Stimulated activated CD8-positive, alpha-beta memory T cell treated with anti-CD3 and anti-CD28 coated beads, Interleukin-15, amount 100 ng/mL, for 1 hour (primary cell): ENCODE data around the gene JCAD.
A peak's percentile ranks its signal among the peaks of the same experiment; 100 is the strongest.
"Not testable (repeated sequence)": the region's sequence is repeated elsewhere in the genome, so short reads cannot be mapped to it uniquely, and the experiment has no call there.

Source experiments
- DNase-seq: peaks from one replicate; pipeline ENCODE4 v3.0.0-alpha.2; 2020; ENCODE audit warnings: low read depth

JCAD gene

DNA sequence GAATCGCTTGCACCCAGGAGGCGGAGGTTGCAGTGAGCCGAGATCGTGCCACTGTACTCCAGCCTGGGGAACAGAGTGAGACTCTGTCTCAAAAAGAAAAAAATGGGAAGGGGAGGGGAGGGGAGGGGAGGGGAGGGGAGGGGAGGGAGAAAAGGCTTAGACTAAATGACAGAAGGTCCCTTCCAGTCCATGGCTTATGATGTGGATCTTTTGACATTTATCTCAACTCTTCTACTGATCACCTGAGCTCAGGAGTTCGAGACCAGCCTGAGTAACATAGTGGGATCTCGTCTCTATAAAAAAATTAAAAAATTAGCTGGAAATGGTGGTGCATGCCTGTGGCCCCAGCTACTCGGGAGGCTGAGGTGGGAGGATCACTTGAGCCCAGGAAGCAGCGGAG, 34.0 kb downstream of the JCAD start:
- not testable (repeated sequence) for DNase-seq

DNA sequence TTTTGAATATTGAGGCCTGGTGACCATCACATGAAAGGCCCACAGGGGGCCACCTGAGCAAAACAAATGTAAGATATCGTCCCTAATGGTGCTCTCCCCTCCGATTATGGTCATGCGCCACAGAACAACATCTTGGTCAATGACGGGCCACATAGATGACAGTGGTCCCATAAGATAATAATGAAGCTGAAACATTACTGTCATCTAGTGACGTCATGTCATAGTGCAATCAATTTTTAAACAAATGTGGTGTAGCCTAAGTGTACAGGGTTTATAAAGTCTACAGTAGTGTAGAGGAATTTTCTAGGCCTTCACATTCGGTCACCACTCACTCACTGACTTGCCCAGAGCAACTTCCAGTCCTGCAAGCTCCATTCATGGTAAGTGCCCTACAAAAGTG, 36.8 kb downstream of the JCAD start:
- DNase-seq, result no peak

DNA sequence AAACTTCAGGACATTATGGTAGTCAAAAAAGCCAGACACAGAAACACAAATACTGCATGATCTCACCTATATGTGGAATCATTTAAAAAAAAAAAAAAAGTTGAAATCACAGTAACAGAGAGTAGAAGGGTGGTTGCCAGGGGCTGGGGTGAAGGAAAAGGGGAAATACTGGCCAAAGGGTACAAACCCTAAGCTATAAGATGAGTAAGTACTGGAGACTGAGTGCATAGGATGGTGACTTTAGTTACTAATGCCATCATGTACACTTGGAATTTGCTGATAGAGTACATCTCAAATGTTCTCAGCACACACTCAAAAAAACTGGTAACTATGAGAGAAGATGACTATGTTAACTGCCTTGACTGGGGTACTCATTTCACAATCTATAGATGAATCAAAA, 39.9 kb downstream of the JCAD start:
- DNase-seq, result no peak

DNA sequence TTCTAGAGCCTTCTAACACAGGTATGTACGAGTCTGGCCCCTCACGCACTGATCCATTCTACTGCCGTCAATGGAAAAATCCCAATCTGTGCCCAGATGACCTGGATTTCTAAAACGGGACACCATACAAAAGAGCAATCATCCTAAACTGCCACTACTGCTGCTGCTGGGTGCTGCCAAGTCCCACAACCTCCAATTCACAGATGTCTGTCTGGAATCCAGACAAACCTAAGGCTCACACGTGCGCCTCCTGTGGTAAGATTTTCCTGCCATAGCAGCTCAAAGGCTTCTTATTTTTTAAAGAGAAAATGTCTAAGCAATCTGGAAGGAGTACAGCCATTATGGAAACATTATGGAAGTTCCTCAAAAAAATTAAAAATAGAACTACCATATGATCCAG, 40.9 kb downstream of the JCAD start:
- no peak for DNase-seq

DNA sequence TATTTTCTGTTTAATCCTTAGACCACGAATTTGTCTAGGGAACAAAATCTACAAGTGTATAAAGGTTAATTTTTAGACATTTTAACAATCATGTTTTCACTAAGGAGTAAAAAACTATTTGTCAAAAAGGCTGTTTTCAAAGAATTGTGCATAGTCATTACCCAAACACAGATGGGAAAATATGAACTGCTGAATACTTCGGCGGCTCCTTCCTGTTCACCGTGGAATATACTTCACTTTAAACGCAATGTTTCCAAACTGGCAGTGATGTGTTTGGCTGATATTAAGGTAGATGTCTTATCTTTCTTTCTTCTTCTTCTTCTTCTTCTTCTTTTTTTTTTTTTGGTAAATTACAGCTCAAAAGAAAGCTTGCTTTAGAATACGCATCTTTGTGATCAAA, 41.4 kb downstream of the JCAD start:
- no peak for DNase-seq

DNA sequence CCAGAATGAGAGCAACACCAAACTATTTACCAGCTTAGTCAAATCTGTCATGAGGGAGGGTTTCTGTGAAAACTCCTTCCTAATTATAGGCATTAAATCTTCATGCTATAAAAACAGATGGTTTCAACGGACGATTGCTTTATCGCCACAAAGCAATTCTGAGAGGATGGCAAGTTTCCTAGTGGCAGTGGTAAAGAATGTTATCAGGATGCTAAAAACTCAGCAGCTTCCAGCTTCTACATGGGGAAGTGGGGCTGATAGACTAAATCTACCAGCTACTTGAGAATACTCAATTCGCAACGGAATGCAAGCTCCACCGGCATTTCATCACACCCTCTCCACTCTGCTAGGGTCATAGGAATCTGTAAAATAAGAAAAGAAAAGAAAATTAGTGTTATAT, 41.8 kb downstream of the JCAD start:
- no peak for DNase-seq

DNA sequence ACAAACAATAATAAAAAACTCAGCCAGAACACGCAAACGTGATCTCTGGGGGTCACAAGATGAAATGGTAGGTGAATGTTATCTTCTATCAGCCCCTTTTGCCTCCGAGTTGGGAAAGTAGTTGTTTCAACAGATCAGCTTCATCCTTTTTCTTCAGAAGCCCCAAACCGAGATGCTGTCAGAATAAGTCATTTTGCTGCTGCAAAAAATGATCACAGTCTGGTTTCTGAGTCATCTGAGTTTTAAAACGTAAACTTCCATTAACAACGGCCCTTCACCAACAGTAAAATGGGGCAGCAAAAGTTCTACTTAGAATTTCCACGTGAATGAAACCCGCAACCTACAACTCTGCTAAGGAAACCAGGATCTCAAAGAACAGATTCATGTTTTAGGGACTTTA, 44.9 kb downstream of the JCAD start:
- DNase-seq, result no peak

DNA sequence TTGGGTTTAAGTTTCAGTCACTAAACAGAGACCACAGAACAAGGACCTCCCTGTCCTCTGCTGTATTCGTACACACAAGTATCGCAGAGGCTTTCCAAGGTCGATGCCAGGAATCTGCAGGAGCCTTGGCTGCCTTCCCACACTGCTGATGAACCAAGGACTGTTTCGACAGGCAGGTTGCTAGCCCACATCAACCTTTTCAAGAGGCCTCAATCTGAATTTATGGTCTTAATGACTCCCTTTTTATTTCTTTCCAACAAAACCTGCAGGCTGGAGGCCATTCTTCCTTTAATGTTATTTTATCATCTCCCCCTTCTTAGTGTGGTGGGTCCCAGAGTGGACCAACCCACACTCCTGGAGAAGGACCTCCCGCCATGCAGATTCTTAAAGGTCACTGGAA, 45.6 kb downstream of the JCAD start:
- no peak for DNase-seq

DNA sequence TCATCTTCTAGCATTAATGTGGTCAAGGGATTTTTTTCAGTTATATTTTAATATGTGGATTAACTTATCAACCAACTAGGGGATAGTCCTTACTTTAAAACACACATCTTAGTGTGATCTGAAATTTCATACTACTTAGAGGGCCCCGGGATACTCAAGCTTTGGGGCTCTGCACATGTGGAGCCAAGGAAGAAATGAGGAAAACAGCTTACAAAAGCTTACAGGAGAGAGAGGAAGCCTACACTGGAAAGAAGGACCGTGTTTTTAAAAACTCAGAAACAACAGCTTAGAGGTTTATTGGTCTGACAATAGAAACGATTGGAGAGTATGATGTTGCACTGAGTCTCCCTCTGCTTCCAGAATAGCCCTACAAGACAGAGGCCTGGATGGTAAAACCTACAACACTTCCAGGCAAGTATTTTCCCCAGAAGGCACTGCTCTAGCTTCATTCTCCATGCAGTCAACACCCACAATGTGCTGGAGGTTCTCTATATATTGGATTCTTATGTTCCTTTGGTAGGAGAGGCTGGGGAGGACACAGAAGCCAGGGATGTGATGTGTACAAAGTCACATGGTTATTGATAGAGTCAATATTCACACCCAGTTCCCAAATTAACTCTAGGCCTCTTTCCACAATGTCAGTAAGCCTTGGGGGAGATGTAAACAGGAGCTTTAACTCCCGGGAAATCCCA, 47.3 kb downstream of the JCAD start:
- DNase-seq, result no peak

DNA sequence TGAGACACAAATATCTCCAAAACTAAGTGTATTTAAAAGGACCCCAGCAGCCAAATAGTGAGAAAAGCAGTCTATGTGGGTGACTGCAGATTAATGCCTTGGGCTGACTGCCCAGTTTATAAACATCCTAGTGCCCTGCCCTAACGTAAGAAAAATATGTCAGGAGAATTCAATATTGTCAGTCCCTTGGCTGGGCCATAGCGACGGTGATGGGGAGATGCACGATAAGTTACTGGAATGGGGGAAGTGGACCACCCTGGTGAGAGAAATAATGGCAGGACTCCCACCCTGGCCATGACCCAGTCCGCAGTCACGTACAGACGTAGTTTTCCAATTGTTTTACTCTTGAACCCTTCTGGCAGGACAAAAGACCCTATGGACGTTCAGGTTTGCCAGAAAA, 48.0 kb downstream of the JCAD start:
- no peak for DNase-seq

DNA sequence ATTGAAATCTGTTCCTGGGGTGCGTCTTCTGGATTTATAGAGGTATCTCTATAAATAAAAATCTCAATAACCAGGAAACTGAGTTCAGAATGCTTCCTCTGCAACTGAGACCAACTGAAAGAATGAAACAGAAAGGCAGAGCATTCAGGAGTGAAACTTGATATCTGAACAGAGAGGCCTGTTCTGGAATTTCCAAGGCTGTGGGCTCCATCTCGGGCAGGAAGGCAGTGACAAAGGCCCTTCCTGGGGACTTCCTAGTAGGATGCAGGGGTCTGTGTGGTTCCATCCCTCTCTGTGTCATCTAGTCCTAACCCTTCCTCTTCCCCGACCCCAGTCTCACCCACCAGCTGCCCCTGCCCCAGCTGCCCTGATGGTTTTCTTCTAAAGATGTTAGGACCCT, 52.0 kb downstream of the JCAD start:
- no peak for DNase-seq

DNA sequence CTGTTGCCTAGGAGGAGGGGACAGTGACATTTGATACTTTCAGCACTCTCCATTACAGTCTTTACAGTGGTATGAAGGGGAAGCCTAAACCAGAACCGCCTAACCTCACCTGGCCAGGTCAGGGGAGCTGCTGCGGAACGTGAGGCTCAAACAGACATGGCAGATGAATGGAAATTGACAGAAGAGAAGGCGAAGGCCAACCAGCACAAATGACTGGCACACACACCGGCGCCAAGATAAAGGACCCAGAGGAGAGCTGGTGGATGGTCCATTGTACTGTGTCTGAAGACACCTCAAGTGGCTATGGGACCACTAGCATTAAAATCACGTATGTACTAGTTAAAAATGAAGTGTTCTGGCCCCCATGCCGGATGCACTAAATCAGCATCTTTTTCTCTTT, 53.0 kb downstream of the JCAD start:
- DNase-seq, result no peak

DNA sequence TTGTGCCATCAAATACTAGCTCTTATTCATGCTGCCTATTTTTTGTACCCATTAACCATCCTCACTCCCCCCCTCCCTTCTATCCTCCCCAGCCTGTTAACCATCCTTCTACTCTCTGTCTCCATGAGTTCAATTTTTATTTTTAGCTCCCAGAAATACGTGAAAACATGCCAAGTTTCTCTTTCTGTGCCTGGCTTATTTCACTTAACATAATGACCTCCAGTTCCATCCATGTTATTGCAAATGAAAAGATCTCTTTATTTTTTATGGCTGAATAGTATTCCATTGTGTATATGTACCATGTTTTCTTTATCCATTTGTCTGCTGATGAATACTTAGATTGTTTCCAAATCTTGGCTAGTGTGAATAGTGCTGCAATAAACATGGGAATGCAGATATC, 54.3 kb downstream of the JCAD start:
- not testable (repeated sequence) for DNase-seq

DNA sequence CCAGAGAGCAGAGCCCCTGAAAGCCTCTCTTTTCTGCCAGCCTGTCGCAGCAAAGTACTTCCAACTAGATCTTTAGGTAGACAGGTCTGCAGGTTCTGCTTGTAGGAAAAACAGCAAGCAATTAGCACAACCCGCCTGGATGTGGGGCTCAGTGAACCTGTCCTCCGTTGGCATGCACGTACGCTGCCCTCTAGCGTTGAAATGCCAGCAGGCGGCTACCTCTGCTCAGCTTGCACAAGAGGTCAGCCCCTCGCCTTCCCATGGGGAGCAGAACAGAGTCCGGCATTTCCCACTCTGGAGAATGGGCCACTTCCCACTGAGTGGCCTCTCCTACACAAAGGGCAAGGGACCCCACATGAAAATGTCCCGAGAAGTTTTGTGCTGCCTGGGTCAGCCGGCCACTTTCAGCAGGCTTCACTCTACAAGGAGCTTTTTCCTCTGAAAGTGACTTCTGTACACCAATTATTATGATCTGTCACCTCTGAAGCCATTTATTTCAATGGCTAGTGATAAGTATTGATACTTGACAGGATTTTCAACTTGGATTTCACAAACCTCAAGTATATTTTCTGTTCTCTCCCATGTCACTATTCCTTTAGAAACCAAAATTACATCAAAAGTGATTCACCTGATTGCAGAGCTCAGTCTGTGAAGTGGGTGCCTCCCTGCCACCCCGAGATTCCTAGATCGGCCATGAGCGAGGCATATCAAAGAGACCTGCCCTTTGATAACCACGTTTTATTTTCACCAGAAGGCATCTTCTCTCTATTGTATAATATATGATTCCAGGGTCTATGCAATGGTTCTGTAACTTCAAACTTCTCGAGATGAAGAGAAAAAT, 56.7 kb downstream of the JCAD start:
- peak; percentile 32 for DNase-seq

DNA sequence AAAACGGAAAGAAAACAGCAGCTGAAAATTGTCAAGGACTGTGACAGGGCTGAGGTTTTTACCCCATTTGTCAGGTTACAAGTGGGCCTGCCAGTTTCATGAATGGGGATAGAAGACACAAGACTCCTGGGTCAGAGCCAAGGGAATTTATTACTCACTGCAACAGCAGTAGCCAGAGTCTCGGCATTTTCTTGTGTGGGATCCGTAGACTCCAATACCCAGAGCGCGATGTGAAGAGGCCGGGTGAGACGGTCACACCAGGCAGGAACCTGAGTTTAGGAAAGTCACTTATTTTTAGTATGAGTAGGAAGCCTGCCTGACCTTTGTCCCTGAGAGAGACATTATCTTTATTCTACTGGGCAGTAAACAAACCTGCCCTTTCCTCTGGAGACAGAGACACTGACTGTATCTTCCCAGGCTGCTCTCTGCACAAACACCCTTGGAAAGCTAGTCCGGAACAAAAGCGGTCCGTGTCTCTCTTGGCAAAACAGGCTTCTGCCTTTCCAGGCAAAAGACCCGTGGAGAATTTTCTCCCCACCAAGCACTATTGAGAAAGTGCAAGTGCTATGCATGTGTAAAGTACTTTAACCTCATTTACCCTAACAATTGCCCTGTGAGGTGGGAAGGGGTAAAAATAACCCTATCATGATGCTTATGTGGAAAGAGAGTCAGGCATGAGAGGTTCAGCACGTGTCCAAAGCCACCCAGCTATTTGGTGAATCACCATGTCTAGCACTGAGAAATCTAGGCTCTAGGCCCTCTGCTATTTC, 58.4 kb downstream of the JCAD start:
- DNase-seq, result no peak

DNA sequence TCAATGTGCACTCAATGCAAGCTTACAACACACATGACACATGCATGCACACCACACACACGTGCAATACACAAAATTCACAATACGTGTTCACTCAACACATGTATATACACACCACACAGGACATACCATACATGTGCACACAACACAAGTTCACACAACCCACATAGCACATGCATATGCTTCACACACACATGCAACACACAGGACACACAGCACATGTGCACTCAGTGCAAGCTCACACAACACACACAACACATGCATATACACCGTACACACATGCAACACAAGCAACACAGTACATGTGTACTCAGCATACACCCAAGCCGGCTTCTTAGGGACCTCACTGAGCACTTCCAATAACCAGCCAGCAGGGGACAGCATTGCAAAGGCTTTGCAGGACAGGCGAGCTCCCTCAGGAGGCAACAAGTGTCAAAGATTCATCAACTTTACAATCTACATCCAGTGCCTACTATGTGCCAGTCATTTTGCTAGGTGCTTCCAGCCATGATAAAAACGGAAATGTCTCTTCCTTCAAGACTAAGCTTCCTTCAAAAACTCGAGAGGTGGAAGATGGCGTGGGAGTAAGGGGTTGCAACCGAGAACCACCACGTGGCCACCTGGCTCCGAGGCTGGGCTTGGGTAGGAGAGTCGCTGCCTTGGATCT, 61.1 kb downstream of the JCAD start:
- DNase-seq, result peak; percentile 50

DNA sequence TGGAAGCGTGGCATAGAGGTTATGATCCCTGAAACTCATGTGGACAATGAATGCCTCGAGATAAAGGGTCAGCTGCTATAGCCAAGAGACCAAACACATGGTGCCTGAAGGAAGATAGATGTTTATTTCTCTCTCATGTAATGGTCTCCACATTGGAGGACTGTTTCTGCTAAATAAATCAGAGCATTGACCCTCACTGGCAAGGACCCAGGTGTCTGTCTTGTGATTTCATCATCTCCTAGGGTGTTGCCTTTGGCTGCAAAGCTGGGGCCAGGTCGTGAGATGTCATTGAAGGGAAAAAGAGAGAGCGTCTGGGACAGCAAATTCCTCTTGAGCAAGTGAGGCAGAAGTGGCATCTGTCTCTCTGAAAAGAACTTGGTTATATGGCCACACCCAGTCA, 64.6 kb downstream of the JCAD start:
- DNase-seq, result no peak

DNA sequence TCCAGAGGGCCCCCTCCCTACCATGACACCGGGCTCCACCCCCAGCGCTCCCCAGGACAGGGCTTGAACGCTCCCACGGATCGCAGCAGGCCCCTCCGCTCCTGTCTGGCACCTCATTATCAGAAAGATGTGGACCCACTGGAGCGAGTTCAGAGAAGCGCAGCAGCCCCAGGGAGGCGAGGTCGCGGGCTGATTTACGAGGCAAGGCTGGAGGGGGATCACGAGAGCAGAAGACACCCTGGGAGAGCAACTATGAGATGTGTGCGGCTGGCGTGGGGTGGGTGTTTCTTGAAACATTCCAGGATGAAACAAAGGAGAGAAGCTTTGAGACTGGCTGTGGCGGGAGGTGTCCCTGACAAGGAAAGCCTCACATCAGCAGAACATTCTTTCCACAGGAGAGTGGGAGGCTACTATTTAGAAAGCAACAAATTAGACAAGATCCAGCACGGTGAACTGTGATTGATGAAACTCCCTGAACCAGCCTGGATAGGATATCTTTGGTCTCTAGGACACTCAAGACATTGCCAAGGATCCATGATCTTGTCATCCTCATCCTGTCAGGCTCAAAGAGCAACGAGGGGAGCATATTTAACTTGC, 66.0 kb downstream of the JCAD start:
- no peak for DNase-seq

DNA sequence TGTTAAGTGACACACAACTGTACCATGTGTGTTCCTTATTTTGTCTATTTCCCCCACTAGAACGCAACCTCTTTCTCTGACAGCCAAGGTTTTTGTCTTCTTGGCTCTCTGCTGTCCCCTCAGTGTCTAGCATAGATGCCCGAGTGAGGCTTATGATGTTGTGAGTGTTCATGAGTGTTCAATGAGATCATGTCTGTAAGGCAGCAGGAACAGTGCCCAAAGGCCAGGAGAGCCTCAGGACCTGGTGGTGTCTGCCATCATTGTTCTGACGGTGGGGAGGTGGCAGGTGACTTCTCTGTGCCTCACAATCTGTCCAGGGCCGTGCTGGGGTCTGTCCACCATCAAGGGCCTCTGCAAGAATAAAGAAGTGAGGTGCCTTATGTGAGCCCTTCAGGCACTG, 66.5 kb downstream of the JCAD start:
- DNase-seq, result no peak

DNA sequence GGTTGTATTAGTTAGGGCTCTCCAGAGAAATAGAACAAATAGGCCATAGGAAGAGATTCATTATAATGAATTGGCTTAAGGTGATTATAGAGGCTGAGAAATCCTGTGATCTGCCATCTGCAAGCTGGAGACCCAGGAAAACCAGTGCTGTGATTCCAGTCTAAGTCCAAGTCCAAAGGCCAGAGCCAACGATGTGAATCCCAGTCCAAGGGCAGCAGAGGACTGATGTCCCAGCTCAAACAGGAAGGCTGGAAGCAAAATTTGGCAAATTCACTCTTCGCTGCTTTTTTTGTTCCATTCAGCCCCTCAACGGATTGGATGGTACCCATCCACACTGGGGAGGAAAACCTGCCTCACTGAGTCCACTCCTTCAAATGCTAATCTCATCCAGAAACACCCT, 68.0 kb downstream of the JCAD start:
- no peak for DNase-seq

DNA sequence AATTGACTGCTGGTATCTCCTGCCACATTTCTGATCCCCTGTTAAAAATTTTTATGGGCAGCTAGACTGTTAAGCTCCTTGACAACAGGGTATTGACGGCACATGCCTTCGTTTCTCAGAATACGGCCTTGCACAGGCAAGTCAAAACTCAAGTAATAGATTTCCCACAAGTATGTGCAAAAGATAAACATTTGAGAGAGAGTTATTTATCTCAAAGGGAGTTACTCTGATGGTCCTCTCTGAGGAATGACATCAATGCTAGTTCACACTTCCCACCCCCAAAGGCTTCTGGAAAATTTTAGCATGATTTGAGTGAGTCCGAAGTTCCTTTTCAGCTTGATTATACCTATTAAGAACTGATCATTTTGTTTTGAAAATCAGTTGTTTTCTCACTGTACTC, 71.9 kb downstream of the JCAD start:
- DNase-seq, result no peak

DNA sequence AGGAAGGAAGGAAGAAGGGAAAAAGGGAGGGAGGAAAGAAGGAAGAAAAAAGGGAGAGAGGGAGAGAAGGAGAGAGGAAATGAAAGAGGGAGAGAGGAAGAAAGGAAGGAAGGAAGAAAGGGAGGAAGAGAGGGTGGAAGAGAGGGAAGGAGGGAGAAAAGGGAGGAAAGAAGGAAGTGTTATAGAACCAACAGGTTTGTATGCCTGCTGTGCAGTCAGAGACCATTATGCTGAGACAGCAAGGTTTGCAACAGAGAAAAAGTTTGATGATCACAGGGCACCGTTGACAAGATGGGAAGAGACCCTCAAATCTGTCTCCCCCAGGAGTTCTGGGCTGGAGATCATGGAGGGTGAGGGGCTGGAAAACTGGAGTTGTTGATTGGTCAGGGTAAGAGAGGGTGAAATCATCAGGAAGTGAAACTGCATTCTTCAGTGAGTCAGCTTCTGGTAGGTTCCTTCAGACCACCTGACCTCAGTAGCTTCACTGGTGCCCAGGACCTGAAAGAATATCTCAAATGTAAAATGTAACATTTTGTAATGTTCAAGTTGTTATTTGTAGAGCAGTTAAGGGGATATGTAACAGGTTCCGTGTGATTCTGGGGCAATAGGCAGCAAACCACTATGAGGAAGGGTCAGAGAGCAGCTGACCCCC, 76.3 kb downstream of the JCAD start:
- DNase-seq, result no peak
